Panc1 (cell line): ENCODE results near the gene DNAJC4. TPM values are rescaled to one million over a fixed set of nuclear protein-coding genes. Genes with fewer than 3 reads are reported as not detected.

Experiments used
- ATAC-seq: fragments of 200-7000 bp; cut with Tn5 transposase; 2 replicates; pipeline ENCODE4 v1.9.1; 2020; ENCODE audit warnings: mild to moderate bottlenecking, moderate library complexity
- BruUV-seq: library from RNA; stranded (reverse); fragments of 400-500 nt; replicated peaks from 2 replicates; lab custom pipeline; 2021; lab: Mats Ljungman, UMichigan
- CTCF ChIA-PET: fragments of 300-600 bp; sonication (Branson Sonifier 250); formaldehyde crosslinking; loops from one replicate; lab custom pipeline; 2022; ENCODE audit warnings: antibody characterized with exemption; lab: Charles Lee
- POLR2A ChIA-PET: fragments of 300-600 bp; sonication (Branson Sonifier 250); formaldehyde crosslinking; loops from one replicate; lab custom pipeline; 2022; ENCODE audit warnings: antibody characterized with exemption; lab: Charles Lee
- DNase-seq: peaks from one replicate; pipeline ENCODE4 v3.0.0-alpha.2; 2010; ENCODE audit warnings: low read depth, low spot score
- H3K27ac ChIP-seq: 2 replicates; pipeline ENCODE4 v1.5.1; 2011; ENCODE audit warnings: mild to moderate bottlenecking, low read length, inconsistent platforms
- H3K27me3 ChIP-seq: fragments of 200-500 bp; sonication (Bioruptor generic); 2 replicates; pipeline ENCODE4 v1.6.0; 2014; ENCODE audit warnings: low read length, inconsistent platforms; ENCODE audit not compliant: control insufficient read depth, insufficient read depth
- H3K36me3 ChIP-seq: fragments of 200-500 bp; sonication (Bioruptor generic); 2 replicates; pipeline ENCODE4 v1.5.1; 2014; ENCODE audit warnings: inconsistent platforms, mild to moderate bottlenecking, low read length, moderate library complexity; ENCODE audit not compliant: control insufficient read depth, insufficient read depth
- H3K4me1 ChIP-seq: 2 replicates; pipeline ENCODE4 v1.5.1; 2011; ENCODE audit warnings: inconsistent platforms, mild to moderate bottlenecking, low read length, moderate library complexity; ENCODE audit not compliant: control insufficient read depth, insufficient read depth
- H3K4me3 ChIP-seq, 2 experiments: 2 replicates each; pipeline ENCODE4 v1.5.1; 2011 to 2012; ENCODE audit warnings: low read depth in 2 of 2, low read length in 2 of 2, mild to moderate bottlenecking in 2 of 2, inconsistent platforms in 1 of 2, moderate library complexity in 1 of 2
- H3K9me3 ChIP-seq: fragments of 200-500 bp; sonication (Bioruptor generic); 2 replicates; pipeline ENCODE4 v1.5.1; 2014; ENCODE audit warnings: low read depth, mild to moderate bottlenecking, inconsistent platforms, low read length, moderate library complexity; ENCODE audit not compliant: control insufficient read depth, insufficient read depth
- CTCF ChIP-seq: fragments of 450-650 bp; IDR thresholded peaks from 2 replicates; pipeline ENCODE4 v1.5.1; 2017; ENCODE audit warnings: mild to moderate bottlenecking
- POLR2AphosphoS5 ChIP-seq: IDR thresholded peaks from 2 replicates; pipeline ENCODE4 v1.6.1; 2012; ENCODE audit warnings: mild to moderate bottlenecking, low read depth, low read length, moderate library complexity
- REST ChIP-seq, 2 experiments: IDR thresholded peaks; 2 replicates each; pipeline ENCODE4 v1.6.1; 2011 to 2012; ENCODE audit warnings: low read depth in 2 of 2, control low read depth in 1 of 2, low read length in 1 of 2, mild to moderate bottlenecking in 1 of 2, moderate library complexity in 1 of 2; ENCODE audit not compliant: insufficient read depth in 1 of 2
- SIN3A ChIP-seq: IDR thresholded peaks from 2 replicates; pipeline ENCODE4 v1.6.1; 2012; ENCODE audit warnings: low read depth, mild to moderate bottlenecking, low read length, moderate library complexity, borderline replicate concordance; ENCODE audit not compliant: insufficient read depth
- TCF7L2 ChIP-seq: IDR thresholded peaks from 2 replicates; pipeline ENCODE4 v1.6.1; 2011; ENCODE audit warnings: mild to moderate bottlenecking, low read depth, low read length, inconsistent platforms
- in situ Hi-C: cut with HindIII; loops from 2 replicates; pipeline ENCODE4 v1.10.0; 2016; ENCODE audit warnings: low sequenced_read_pairs, low pct_unique_long_range_greater_than_20kb
- intact Hi-C: fragments of 100-400 bp; cut with micrococcal nuclease; formaldehyde crosslinking; loops from one replicate; pipeline ENCODE4 v1.10.0; 2022; ENCODE audit not compliant: unreplicated experiment
- total RNA-seq: library from RNA; stranded (reverse); gene quantifications from one replicate; pipeline ENCODE4 v1.2.1, GENCODE V29; 2021; ENCODE audit not compliant: unreplicated experiment

DNAJC4 gene
- total RNA-seq, 1 experiment from 2014 or later = 41.0 TPM

- peaks cover 35% of the 10 kb centered on the region for H3K4me1 ChIP-seq
- intact Hi-C loops = no loop called here
- H3K36me3 ChIP-seq = no peaks in the 10 kb centered on the region; the same call in 1 of the 2 replicates
- CTCF ChIA-PET = no interaction called here
- DNase-seq = no peak
- H3K9me3 ChIP-seq = no peaks in the 10 kb centered on the region
- POLR2A ChIA-PET = no interaction called here
- in situ Hi-C loops = no loop called here
- ATAC-seq = peak; percentile 69
- H3K27ac ChIP-seq = peak overlapping the region; percentile 69
- peak overlapping the region; percentile 61 to 75 for H3K4me3 ChIP-seq
- no peaks in the 10 kb centered on the region for H3K27me3 ChIP-seq
- TF ChIP-seq SIN3A (0 out of 2 replicates have a peak, but pooled peaks have one; percentile 69), REST (IDR thresholded peaks at IDR 0.05; ENCODE audit: insufficient read depth in 1 of 2, low read depth in 2 of 2, low read length in 1 of 2) (no peak)
- BruUV-seq = no TSS peak
Observed at GRCh38 chr11:64234647-64235379, 4.5 kb downstream of the DNAJC4 start.

GRCh38 chr11:64235437-64236161 lies 5.3 kb downstream of the DNAJC4 start:
- ATAC-seq = no peak
- CTCF ChIA-PET = no interaction called here
- Histone ChIP-seq H3K4me1 (peaks cover 39% of the 10 kb centered on the region), H3K9me3 (no peaks in the 10 kb centered on the region), H3K4me3 (peak overlapping the region; percentile 61 to 75), H3K27ac (peak overlapping the region; percentile 69), H3K27me3 (no peaks in the 10 kb centered on the region), H3K36me3 (no peaks in the 10 kb centered on the region; the same call in 1 of the 2 replicates)
- no peak for DNase-seq
- POLR2A ChIA-PET = no interaction called here
- intact Hi-C loops = no loop called here
- TF ChIP-seq CTCF = no peak
- no peak for TF ChIP-seq TCF7L2
- no peak for TF ChIP-seq SIN3A
- no peak for TF ChIP-seq POLR2AphosphoS5
- no peak for TF ChIP-seq REST (IDR thresholded peaks at IDR 0.05; ENCODE audit: insufficient read depth in 1 of 2, low read depth in 2 of 2, low read length in 1 of 2)
- in situ Hi-C loops = no loop called here
- TSS peak; percentile 77 for BruUV-seq
